HG02840 (cell line): ENCODE data around the gene PLCH2.

Experiments
- ATAC-seq: cut with Tn5 transposase; IDR thresholded peaks from one replicate; pipeline ENCODE4 v1.9.1; 2021; ENCODE audit warnings: mild to moderate bottlenecking, moderate library complexity, moderate number of reproducible peaks; ENCODE audit not compliant: unreplicated experiment, low FRiP score

Gene PLCH2

GRCh38 chr1:2474104-2474844, 1.8 kb upstream of the PLCH2 start:
- ATAC-seq = no peak

- ATAC-seq = no peak
Measured at GRCh38 chr1:2474933-2475371, 1.1 kb upstream of the PLCH2 start.

GRCh38 chr1:2475571-2475970, 518 bp upstream of the PLCH2 start:
- ATAC-seq = no peak

GRCh38 chr1:2477309-2477708, 1.2 kb downstream of the PLCH2 start:
- no peak for ATAC-seq

GRCh38 chr1:2477791-2478499, 1.9 kb downstream of the PLCH2 start:
- ATAC-seq = no peak

GRCh38 chr1:2479186-2479585, 3.1 kb downstream of the PLCH2 start:
- no peak for ATAC-seq

- no peak for ATAC-seq
Measured at GRCh38 chr1:2479618-2480017, 3.5 kb downstream of the PLCH2 start.

- ATAC-seq = no peak
Measured at GRCh38 chr1:2480236-2480985, 4.3 kb downstream of the PLCH2 start.

- ATAC-seq = no peak
Measured at GRCh38 chr1:2480986-2481364, 4.9 kb downstream of the PLCH2 start.

GRCh38 chr1:2481885-2482284, 5.8 kb downstream of the PLCH2 start:
- ATAC-seq = no peak

GRCh38 chr1:2482588-2482987, 6.5 kb downstream of the PLCH2 start:
- no peak for ATAC-seq

- no peak for ATAC-seq
Measured at GRCh38 chr1:2483026-2483425, 6.9 kb downstream of the PLCH2 start.

GRCh38 chr1:2483970-2484369, 7.9 kb downstream of the PLCH2 start:
- ATAC-seq = no peak

- no peak for ATAC-seq
Measured at GRCh38 chr1:2486041-2486440, 10.0 kb downstream of the PLCH2 start.

GRCh38 chr1:2486558-2486957, 10.5 kb downstream of the PLCH2 start:
- ATAC-seq = no peak

- ATAC-seq = no peak
Measured at GRCh38 chr1:2488688-2489087, 12.6 kb downstream of the PLCH2 start.

GRCh38 chr1:2489615-2490014, 13.5 kb downstream of the PLCH2 start:
- ATAC-seq = no peak

GRCh38 chr1:2492091-2492490, 16.0 kb downstream of the PLCH2 start:
- ATAC-seq = no peak

GRCh38 chr1:2493218-2493617, 17.1 kb downstream of the PLCH2 start:
- no peak for ATAC-seq

- no peak for ATAC-seq
Measured at GRCh38 chr1:2493691-2494322, 17.7 kb downstream of the PLCH2 start.

- no peak for ATAC-seq
Measured at GRCh38 chr1:2494323-2494693, 18.2 kb downstream of the PLCH2 start.
